DND-41 (cell line): ENCODE data around the gene KCNK16.

Source experiments
- ATAC-seq: fragments of 200-7000 bp; cut with Tn5 transposase; 3 replicates; pipeline ENCODE4 v1.9.1; 2021; ENCODE audit warnings: low read depth; ENCODE audit not compliant: insufficient read depth
- DNase-seq: peaks from one replicate; pipeline ENCODE4 v3.0.0-alpha.2; 2020
- H2AFZ ChIP-seq: 2 replicates; pipeline ENCODE4 v1.6.0; 2012; ENCODE audit warnings: low read depth, low read length
- H3K27ac ChIP-seq: 2 replicates; pipeline ENCODE4 v1.5.1; 2012; ENCODE audit warnings: low read length, inconsistent platforms
- H3K27me3 ChIP-seq: fragments of 200-600 bp; sonication (generic); 2 replicates; pipeline ENCODE4 v1.6.0; 2012; ENCODE audit warnings: low read length, mild to moderate bottlenecking, inconsistent platforms; ENCODE audit not compliant: insufficient read depth, poor library complexity
- H3K36me3 ChIP-seq: 2 replicates; pipeline ENCODE4 v1.5.1; 2012; ENCODE audit warnings: low read length, inconsistent platforms; ENCODE audit not compliant: insufficient read depth
- H3K4me1 ChIP-seq: 2 replicates; pipeline ENCODE4 v1.5.1; 2012; ENCODE audit warnings: mild to moderate bottlenecking, low read length; ENCODE audit not compliant: insufficient read depth
- H3K4me2 ChIP-seq: 2 replicates; pipeline ENCODE4 v1.6.0; 2012; ENCODE audit warnings: mild to moderate bottlenecking, moderate library complexity, low read length, inconsistent platforms; ENCODE audit not compliant: insufficient read depth
- H3K4me3 ChIP-seq, 2 experiments: fragments of 200-600 bp in 1 of 2; shearing (Covaris generic) in 1 of 2; 2 replicates each; pipeline ENCODE4 v1.5.1; 2012 to 2016; ENCODE audit warnings: inconsistent platforms in 2 of 2, low read length in 2 of 2, mild to moderate bottlenecking in 2 of 2, low read depth in 1 of 2, moderate library complexity in 1 of 2
- H3K79me2 ChIP-seq: 2 replicates; pipeline ENCODE4 v1.6.0; 2012; ENCODE audit warnings: low read length, inconsistent platforms; ENCODE audit not compliant: insufficient read depth
- H3K9ac ChIP-seq: 2 replicates; pipeline ENCODE4 v1.6.0; 2012; ENCODE audit warnings: low read depth, mild to moderate bottlenecking, inconsistent platforms, low read length, moderate library complexity
- H3K9me3 ChIP-seq: 2 replicates; pipeline ENCODE4 v1.5.1; 2012; ENCODE audit warnings: low read length, moderate library complexity, mild to moderate bottlenecking, inconsistent platforms; ENCODE audit not compliant: insufficient read depth, severe bottlenecking
- H4K20me1 ChIP-seq: 2 replicates; pipeline ENCODE4 v1.6.0; 2012; ENCODE audit warnings: low read length; ENCODE audit not compliant: insufficient read depth
- EZH2 ChIP-seq: IDR thresholded peaks from 3 replicates; pipeline ENCODE4 v1.6.1; 2012; ENCODE audit warnings: borderline replicate concordance, low read depth, mild to moderate bottlenecking, moderate library complexity, low read length, inconsistent platforms; ENCODE audit not compliant: severe bottlenecking
- TF ChIP-seq, protein P1 (sequence below): IDR thresholded peaks from 2 replicates; pipeline ENCODE4 v1.5.1; 2012; ENCODE audit warnings: borderline replicate concordance, low read length, moderate library complexity, mild to moderate bottlenecking; ENCODE audit not compliant: poor library complexity, severe bottlenecking; ENCODE audit errors: extremely low read depth

The KCNK16 gene

DNA sequence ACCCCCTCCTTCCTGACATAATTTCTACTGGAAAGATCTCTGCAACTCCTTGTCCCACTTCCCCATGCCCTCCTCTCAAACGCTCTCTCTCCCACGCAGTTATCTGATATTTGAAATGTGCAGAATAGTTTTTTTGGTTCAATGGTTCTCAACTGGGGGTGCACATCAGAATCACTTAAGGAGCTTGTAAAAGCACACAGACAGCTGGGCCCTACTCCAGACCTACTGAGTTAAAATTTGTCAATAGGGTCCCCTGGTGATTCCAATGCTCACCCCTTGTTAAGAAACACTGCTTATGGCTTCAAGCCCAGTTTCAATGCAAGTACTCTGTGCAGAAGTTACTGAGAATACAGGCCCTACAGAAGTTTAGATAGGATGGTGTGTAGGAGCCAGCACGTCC is 45.2 kb upstream of the KCNK16 start:
- H3K36me3 ChIP-seq, result no peaks in the 10 kb centered on the region

DNA sequence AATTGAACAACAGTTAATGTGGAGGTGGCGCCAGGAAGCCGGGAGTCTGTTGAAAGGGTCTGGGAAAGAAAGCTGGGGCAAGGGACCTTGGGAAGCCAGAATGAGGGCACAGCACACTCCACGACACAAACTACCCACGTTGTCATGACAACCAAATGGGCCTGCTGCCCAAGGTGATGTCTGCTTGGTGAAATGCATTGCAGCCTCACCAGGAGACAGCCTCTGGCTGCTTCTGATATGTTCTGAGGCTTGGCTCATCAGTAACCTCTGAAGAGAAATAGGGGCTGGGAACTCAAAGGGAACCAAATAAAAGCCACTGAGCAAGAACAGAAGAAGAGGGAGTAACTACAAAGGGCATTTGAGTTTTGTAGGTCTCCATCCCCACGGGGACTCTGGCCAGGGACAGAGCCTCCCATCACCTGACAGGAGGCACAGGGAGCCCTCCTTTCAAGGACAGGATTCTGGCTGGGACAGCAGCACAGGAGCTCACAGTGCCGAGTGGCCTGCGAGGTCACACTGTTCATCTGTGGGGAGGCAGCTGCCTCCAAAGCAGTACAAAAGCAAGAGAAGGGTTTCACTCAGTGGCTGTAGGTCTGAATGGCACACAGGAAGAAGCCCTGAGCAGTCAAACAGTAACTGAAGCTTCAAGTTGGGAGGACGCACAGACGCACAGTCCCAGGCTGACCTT is 44.6 kb upstream of the KCNK16 start:
- no peaks in the 10 kb centered on the region for H3K9me3 ChIP-seq
- no peaks in the 10 kb centered on the region for H3K4me1 ChIP-seq
- no peak overlapping the region for H3K27ac ChIP-seq
- H3K27me3 ChIP-seq, result peaks cover 3% of the 10 kb centered on the region
- H4K20me1 ChIP-seq, result no peaks in the 10 kb centered on the region
- no peak overlapping the region for H3K9ac ChIP-seq
- TF ChIP-seq, protein P1, sequence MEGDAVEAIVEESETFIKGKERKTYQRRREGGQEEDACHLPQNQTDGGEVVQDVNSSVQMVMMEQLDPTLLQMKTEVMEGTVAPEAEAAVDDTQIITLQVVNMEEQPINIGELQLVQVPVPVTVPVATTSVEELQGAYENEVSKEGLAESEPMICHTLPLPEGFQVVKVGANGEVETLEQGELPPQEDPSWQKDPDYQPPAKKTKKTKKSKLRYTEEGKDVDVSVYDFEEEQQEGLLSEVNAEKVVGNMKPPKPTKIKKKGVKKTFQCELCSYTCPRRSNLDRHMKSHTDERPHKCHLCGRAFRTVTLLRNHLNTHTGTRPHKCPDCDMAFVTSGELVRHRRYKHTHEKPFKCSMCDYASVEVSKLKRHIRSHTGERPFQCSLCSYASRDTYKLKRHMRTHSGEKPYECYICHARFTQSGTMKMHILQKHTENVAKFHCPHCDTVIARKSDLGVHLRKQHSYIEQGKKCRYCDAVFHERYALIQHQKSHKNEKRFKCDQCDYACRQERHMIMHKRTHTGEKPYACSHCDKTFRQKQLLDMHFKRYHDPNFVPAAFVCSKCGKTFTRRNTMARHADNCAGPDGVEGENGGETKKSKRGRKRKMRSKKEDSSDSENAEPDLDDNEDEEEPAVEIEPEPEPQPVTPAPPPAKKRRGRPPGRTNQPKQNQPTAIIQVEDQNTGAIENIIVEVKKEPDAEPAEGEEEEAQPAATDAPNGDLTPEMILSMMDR, result no peak
- TF ChIP-seq EZH2, result no peak
- H3K79me2 ChIP-seq, result no peaks in the 10 kb centered on the region
- H2AFZ ChIP-seq, result no peak overlapping the region
- no peaks in the 10 kb centered on the region for H3K36me3 ChIP-seq
- ATAC-seq, result no peak
- no peak for DNase-seq
- H3K4me3 ChIP-seq, result no peak overlapping the region
- H3K4me2 ChIP-seq, result no peak overlapping the region

More for the DNA sequence above, 45.2 kb upstream of the KCNK16 start:
- ATAC-seq (no peak), DNase-seq (no peak)
- Histone ChIP-seq H3K9me3 (no peaks in the 10 kb centered on the region), H2AFZ (no peak overlapping the region), H3K9ac (no peak overlapping the region), H3K27ac (no peak overlapping the region), H3K4me3 (no peak overlapping the region), H3K4me1 (no peaks in the 10 kb centered on the region), H3K79me2 (no peaks in the 10 kb centered on the region), H4K20me1 (no peaks in the 10 kb centered on the region), H3K4me2 (no peak overlapping the region), H3K27me3 (peaks cover 3% of the 10 kb centered on the region)
- TF ChIP-seq EZH2, result no peak
- TF ChIP-seq, protein P1, result no peak

DNA sequence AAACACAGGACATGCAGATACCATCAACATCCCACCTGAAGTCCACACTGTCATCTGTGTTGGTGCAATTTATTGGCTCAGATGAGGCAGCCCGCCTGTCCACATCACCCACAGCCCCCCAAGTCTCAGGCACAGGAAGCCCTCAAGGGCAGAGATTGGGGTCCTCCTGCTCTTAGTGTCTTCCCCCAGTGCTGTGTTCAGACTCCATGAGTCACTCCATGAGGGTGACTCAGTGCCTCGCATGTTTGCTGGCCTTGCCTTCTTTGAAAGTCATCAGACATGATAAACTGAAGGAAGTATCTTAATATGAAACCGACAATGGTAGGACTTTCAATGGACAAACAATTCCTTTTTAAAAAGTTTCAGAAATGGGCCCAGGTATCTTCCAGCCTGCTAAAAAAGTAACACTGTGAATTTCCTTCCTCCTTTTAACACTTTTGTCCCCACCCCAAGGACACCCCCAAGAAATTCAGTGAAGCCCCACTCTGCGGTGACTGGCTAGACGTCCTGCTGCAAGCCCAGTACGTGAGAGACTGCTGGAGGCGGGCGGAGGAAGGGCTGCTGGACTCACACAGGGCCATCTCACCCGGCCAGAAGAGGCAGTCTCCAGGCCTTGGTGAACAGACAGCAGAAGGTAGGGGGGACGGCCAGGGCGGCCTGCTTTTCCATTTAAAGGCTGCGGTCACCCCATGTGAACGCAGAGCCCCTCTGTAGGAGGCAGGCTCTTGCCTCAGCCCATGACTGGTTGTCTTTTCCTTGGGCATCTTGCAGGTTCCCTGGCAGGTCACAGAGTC is 43.0 kb upstream of the KCNK16 start:
- ATAC-seq (no peak), DNase-seq (no peak)
- no peaks in the 10 kb centered on the region for H4K20me1 ChIP-seq
- no peak overlapping the region for H2AFZ ChIP-seq
- no peaks in the 10 kb centered on the region for H3K9me3 ChIP-seq
- no peaks in the 10 kb centered on the region for H3K36me3 ChIP-seq
- H3K27ac ChIP-seq, result no peak overlapping the region
- no peaks in the 10 kb centered on the region for H3K4me1 ChIP-seq
- no peak overlapping the region for H3K4me2 ChIP-seq
- no peak overlapping the region for H3K9ac ChIP-seq
- H3K27me3 ChIP-seq, result peaks cover 3% of the 10 kb centered on the region
- TF ChIP-seq, protein P1, result no peak
- no peak for TF ChIP-seq EZH2
- H3K79me2 ChIP-seq, result no peaks in the 10 kb centered on the region
- no peak overlapping the region for H3K4me3 ChIP-seq
